ENCODE measurements around the gene GNL2.

Gene GNL2

GRCh38 chr1:37616330-37616729 is 20.6 kb upstream of the GNL2 start:
- H3K27ac ChIP-seq = no peak overlapping the region
- intact Hi-C loops (cut with DNase I; ENCODE audit: low total_unique reads) = no loop called here
- H3K27me3 ChIP-seq = peaks cover 0 to 52% of the 10 kb centered on the region in 2 donors

GRCh38 chr1:37614105-37614504 is 18.4 kb upstream of the GNL2 start:
- H3K9me3 ChIP-seq = no peaks in the 10 kb centered on the region
- peaks cover 0 to 50% of the 10 kb centered on the region in 2 donors for H3K27me3 ChIP-seq
- H3K27ac ChIP-seq = no peak overlapping the region
- H3K4me1 ChIP-seq = no peaks in the 10 kb centered on the region
- no peaks in the 10 kb centered on the region for H3K36me3 ChIP-seq
- no peak for DNase-seq
- intact Hi-C loops (cut with DNase I; ENCODE audit: low total_unique reads) = no loop called here
- no peak overlapping the region for H3K4me3 ChIP-seq
- no peak for TF ChIP-seq CTCF (IDR thresholded peaks at IDR 0.05)

More at GRCh38 chr1:37616330-37616729, 20.6 kb upstream of the GNL2 start:
- H3K4me1 ChIP-seq = no peaks in the 10 kb centered on the region
- H3K4me3 ChIP-seq = no peak overlapping the region
- H3K9me3 ChIP-seq = no peaks in the 10 kb centered on the region
- DNase-seq = no peak
- H3K36me3 ChIP-seq = no peaks in the 10 kb centered on the region
- no peak for TF ChIP-seq CTCF (IDR thresholded peaks at IDR 0.05)

GRCh38 chr1:37612186-37612585 is 16.4 kb upstream of the GNL2 start:
- intact Hi-C loops (cut with DNase I; ENCODE audit: low total_unique reads) = no loop called here
- DNase-seq = no peak
- Histone ChIP-seq H3K9me3 (no peaks in the 10 kb centered on the region), H3K4me1 (peaks cover 0 to 4% (median 0%) of the 10 kb centered on the region in 4 donors), H3K27me3 (peaks cover 0 to 44% of the 10 kb centered on the region in 2 donors), H3K27ac (no peak overlapping the region), H3K4me3 (no peak overlapping the region), H3K36me3 (no peaks in the 10 kb centered on the region)
- TF ChIP-seq CTCF (IDR thresholded peaks at IDR 0.05) = no peak

- no peaks in the 10 kb centered on the region for H3K9me3 ChIP-seq
- no peaks in the 10 kb centered on the region for H3K36me3 ChIP-seq
- no peak overlapping the region for H3K4me3 ChIP-seq
- peaks cover 0 to 22% (median 6%) of the 10 kb centered on the region in 4 donors for H3K4me1 ChIP-seq
- DNase-seq = no peak
- H3K27me3 ChIP-seq = peaks cover 0 to 26% of the 10 kb centered on the region in 2 donors
- TF ChIP-seq CTCF (IDR thresholded peaks at IDR 0.05) = no peak
- intact Hi-C loops (cut with DNase I; ENCODE audit: low total_unique reads) = loop anchor here (2.0 kb wide), 1 partner anchor 39 kb away; no protein-coding TSS in a partner anchor
- no peak overlapping the region for H3K27ac ChIP-seq
Observed at GRCh38 chr1:37609994-37610393, 14.3 kb upstream of the GNL2 start.

GRCh38 chr1:37609002-37609401 is 13.3 kb upstream of the GNL2 start:
- Histone ChIP-seq H3K4me1 (peaks cover 0 to 22% (median 6%) of the 10 kb centered on the region in 4 donors), H3K36me3 (no peaks in the 10 kb centered on the region), H3K9me3 (no peaks in the 10 kb centered on the region), H3K27ac (no peak overlapping the region), H3K4me3 (no peak overlapping the region), H3K27me3 (peaks cover 0 to 16% of the 10 kb centered on the region in 2 donors)
- DNase-seq = no peak
- no peak for TF ChIP-seq CTCF (IDR thresholded peaks at IDR 0.05)
- intact Hi-C loops (cut with DNase I; ENCODE audit: low total_unique reads) = no loop called here

Measured in tibial artery (tissue), 4 donors.